NAMALWA (cell line): ENCODE results near the gene HIVEP3.

ENCODE experiments used
- DNase-seq: peaks from one replicate; pipeline ENCODE4 v3.0.0-alpha.2; 2015; ENCODE audit warnings: low spot score

HIVEP3 gene

DNA sequence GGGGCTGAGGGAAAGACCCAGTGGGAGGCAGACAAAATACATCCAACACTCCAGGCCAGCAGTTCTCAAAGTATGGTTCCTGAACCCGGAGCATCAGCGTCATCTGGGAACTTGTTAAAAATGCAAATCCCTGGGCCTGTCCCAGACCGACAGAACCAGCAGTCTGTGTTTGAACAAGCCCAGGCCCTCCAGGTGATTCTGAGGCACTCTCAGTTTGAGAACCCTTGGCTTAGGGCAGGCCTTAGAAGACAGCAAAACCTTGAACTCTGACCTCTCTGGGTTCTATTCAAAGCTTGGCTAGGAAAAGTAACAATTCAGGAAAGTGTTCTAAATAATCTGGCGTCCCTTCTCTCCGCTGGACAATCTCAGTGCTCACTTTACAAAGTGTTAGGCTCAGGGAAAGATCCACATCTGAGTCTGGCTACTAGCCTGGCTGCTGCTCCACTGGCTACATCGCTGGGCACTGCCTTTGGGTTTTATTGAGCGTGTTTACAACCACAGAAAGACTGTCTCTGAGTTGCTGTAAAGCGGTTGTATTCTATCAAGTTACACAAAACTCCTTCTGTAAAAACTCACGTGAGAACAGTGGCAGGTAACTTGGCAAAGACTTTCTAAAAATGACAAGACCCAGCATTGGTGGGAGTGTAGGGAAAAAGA lies 166.1 kb downstream of the HIVEP3 start:
- no peak for DNase-seq

DNA sequence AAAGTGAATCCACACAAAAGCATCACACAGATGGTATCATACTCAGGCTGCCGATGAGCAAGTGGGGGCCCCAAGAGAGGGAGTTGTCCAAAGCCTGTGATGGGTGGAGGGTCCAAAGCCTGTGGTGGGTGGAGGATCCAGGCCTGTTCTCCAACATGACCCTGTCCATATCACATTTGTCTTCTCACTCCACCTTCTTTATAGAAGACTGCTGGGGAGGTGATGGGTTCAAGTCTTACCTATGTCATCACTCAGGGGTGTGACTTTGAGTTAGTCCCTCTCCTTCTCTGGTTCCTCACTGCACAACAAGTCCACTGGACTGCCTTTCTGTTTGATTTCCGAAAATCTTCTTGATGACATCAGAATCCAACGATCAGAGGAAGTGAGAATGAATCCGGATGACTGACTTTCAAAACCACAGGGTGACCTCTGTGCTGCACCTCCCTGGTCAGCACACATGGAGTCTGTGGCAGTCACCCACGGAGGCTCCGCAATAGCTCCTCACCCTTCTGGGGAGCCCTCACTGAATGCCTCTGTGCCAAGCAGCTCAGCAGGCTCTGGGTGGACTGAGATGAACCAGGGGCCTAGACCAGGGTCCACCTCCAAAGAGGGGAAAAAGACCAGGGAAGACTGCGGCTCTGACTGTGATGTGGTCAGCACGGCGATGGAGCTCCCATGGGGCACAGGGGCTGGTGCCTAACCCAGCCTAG lies 166.8 kb downstream of the HIVEP3 start:
- DNase-seq: peak; percentile 62

GRCh38 chr1:41749991-41750745 lies 168.6 kb downstream of the HIVEP3 start:
- peak; percentile 27 for DNase-seq

DNA sequence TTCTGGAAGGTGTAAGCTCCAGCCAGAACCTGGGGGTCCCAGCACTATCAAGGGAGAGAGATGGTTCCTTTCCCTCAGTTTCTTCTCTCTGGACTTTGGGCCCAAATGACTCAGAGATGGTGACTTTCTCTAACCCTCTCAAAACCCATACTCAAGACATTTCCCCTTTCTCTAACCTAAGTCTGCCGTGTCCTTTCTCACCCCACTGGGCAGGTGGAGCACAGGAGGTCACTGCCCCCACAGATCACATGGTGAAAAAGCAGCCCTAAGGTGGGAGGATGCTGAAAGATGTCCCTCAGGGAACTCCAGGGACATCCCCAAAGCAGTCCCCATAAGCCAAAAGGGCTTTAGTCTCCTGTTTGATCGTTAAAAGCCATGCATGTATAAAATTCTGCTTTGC lies 173.7 kb downstream of the HIVEP3 start:
- no peak for DNase-seq

GRCh38 chr1:41743366-41743765 lies 175.4 kb downstream of the HIVEP3 start:
- DNase-seq: no peak

DNA sequence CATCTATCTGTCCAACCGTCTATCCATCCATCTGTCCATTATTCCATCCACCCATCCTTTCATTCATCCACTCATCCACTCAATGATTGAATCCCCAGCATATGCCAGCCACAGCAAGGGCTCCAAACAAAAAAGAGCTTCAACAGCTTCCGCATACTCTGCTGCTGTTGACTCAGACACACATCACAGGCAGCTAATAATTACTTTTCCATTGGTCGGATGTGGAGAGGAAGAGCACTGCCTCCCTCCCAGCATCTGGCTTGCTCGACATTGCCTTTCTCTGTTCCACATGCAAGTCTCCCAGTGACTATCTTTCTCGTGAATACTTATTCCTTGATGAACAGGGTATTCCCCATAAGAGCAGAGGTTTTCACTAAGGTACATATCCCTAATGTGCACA lies 176.5 kb downstream of the HIVEP3 start:
- DNase-seq: no peak

DNA sequence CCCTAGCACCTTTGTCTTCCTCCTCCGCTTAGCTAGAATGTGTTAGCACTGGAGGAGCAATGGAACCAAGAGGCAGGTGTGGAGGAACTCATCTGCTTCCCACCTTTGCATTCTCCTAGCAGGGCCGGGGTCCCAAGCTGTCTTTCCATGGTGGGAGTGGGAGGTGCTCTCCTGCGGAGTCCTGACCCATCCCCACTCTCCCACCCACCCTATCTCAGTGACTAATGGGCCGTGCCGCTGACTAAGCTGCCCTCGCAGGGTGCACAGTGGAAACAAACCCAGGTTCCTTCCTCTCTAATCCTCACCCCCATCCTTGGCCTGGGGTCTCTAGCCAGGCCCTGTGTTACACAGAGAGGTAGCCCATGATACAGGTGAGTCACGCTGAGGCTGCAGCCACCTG lies 177.5 kb downstream of the HIVEP3 start:
- no peak for DNase-seq

DNA sequence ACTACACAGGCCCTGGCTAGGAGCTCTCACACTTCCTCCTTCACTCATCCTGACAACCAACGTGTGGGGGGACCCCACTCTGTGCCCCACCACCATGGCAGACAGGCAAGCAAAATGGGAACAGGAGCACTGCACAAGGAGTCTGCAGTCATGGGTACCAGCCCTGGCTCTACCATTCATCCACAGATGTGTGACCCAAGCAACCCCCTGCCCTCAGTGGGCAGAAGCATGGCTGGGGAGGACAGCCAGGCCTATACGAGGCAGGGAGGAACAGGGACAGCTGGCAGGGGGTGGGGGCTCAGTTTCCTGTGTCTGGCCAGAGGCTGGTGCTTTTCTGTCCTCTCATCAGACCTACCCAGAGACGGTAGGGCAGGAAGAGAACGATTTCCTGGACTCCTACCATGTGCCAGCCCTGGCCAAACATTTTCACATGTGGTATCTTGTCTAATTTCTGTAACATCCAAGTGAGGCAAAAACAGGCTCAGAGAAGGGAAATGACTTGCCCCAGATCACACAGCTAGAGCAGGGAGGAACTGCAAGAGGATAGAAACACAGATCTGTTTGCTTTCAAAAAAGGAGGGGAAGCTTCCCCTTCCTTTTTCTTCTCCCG lies 178.0 kb downstream of the HIVEP3 start:
- DNase-seq: no peak

GRCh38 chr1:41740058-41740457 lies 178.7 kb downstream of the HIVEP3 start:
- DNase-seq: no peak

GRCh38 chr1:41739061-41739955 lies 179.4 kb downstream of the HIVEP3 start:
- peak; percentile 62 for DNase-seq

DNA sequence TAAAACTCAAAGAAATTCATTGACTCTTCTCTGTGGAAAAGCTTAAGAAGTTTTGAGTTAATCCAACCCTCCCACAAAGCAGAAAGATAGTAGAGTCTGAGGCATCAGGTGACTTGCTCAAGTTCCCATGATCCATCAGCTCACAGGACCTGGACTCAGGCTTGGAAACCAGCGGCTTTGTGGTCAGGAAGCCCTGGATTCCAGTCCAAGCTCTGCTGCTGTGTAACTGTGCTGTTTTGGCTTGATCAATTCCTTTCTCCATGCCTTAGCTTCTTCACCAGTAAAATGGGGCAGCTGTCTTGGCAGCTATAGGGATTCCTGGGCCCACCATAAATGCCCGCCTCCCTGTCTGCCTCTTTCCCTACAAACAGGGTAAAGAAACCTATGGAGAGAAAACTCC lies 180.2 kb downstream of the HIVEP3 start:
- DNase-seq: no peak

DNA sequence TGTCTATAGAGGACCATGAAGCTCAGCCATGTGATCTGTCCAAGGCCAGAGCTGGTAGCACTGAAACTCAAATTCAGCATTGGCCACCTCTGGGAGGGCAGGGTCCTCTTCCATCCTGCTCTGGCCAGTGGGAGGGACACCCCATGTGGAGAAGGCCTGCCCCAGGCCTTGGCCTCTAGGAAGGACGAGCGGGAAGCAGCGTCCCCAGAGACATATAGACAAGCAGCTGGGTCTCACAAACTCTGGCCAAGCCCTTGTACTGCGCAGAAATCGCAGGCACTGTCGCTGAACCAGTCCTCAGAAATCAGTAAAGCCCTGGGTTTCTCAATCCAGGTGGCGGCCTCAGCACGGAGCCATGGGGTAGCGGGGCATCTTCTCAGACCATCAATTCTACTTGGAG lies 180.7 kb downstream of the HIVEP3 start:
- DNase-seq: no peak

DNA sequence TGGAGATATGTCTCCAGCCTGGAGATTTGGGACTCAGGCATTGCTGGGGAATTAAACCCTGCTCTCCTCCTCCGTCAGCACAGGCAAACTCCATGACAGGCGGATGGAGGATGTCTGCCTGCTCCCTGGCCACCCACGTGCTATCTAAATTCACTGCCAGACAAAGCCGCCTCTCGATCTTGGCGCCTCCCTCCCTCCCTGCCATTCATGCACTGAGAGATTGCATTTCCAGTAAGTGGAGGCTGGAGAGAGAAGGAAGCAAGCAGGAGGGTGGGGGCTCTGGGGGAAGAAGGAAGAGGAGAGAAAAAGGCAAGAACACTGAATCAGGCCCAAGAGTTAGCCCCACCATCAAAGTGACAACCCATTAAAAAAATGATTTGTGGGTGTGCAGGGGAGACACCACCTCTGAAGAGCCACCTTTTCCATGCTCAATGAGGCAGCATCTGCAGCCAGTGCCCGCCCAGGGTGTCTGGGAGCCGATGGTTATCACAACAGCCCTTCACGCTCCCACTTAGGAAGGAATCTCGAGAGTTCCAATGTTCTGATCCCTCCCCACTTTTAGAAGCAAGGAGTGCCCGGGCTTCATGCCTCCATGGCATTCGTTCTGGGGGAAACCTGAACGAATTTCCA lies 183.0 kb downstream of the HIVEP3 start:
- DNase-seq: no peak

DNA sequence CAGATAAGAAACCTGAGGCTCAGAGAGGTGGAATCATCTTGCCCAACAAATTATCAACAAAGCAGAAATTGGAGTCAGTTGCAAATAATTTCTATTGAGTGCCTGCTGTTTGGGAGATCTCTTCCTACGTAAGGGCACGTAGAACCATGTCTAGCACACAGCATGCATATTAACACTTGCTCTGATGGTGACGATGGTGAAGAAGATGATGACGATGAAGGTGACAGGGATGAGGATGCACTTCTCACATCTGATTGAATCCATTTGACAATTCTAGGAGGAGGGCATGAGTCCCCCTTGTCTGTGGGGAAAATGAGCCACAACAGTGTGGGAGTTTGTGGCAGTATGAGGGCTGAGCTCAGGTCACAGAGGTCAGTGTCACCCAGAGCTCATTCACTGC lies 183.6 kb downstream of the HIVEP3 start:
- no peak for DNase-seq

- no peak for DNase-seq
These were observed 184.3 kb downstream of the HIVEP3 start for GRCh38 chr1:41734201-41734970.

DNA sequence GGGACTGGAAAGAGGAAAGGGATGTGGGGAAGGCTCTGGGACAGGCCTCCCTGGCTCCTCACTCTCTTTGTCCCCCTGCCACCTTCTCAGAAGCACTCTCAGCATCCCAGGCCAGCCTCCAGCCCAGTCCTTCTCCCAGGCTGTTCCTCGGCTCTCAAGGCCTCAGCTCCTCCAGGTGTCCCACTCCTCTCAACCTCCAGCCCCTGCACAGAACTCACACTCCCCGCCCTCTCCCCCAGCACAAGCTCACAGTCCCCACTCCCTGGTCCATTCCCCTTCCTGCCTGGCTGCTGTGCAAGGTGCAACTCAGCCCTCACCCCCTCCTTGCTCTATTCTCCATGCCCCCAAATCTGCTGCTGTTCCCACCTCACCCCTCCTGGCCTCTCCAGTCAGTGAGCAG lies 185.0 kb downstream of the HIVEP3 start:
- DNase-seq: no peak

DNA sequence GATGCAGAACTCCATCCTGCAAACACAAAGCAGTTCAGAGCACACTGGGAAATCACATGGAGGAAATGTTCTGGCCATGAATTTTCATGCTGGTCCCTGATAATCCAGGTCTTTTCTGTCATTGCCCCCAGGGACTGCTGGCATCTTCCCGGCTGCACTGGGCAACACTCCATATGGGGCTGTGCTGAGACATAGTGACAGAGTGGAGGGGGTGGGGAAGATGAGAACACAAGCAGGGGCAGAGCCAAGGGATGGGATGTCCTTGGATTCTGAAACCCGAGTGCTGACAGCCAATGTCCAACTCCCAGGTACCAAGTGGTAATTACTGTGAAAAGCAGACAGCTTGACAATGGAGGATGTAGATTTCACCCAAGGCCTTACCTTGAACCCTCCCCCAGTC lies 185.7 kb downstream of the HIVEP3 start:
- no peak for DNase-seq

DNA sequence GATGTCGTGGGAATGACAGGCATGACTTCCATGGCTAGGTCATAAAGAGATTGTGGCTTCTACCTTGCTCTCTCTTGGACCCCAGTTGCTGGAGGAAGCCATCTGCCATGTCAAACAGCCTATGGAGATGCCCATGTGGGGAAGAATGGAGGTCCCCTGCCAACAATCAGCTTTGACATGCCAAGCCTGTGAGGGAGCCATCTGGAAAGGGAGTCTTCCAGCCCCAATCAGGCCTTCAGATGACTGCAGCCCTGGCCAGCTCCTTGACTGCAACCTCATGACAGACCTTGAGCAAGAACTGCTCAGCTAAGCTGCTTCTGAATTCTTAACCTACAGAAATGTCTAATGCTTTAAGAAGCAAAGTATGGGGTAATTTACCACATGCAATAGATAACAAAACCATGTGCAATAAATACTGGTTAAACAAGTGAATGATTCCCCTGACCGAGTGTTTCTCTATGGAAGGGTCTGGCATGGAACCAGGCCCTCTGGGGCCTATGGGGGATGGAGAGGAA lies 187.1 kb downstream of the HIVEP3 start:
- DNase-seq: no peak

- no peak for DNase-seq
These were observed 187.9 kb downstream of the HIVEP3 start for GRCh38 chr1:41730806-41731205.
